ENCODE results near the gene LLGL1.

The LLGL1 gene

GRCh38 chr17:18240449-18240848 is 15.0 kb downstream of the LLGL1 start:
- H3K4me3 ChIP-seq (ENCODE audit: insufficient read depth, low read length, poor library complexity, severe bottlenecking), result no peak overlapping the region
- H3K9ac ChIP-seq (ENCODE audit: low read length), result no peak overlapping the region
- no peaks in the 10 kb centered on the region for H3K36me3 ChIP-seq (ENCODE audit: low read length)
- no peaks in the 10 kb centered on the region for H3K9me3 ChIP-seq (ENCODE audit: insufficient read depth, low read length)
- no peaks in the 10 kb centered on the region for H3F3A ChIP-seq (ENCODE audit: insufficient read depth)
- TF ChIP-seq EZH2phosphoT487 (conservative IDR thresholded peaks at IDR 0.05; ENCODE audit: low read length) (no peak), CTCF (IDR thresholded peaks at IDR 0.05; ENCODE audit: insufficient read depth, low read length, poor library complexity, severe bottlenecking) (no peak)
- H3K79me2 ChIP-seq (ENCODE audit: insufficient read depth, low read length), result no peaks in the 10 kb centered on the region
- H3K4me2 ChIP-seq (ENCODE audit: low read depth, low read length, poor library complexity, severe bottlenecking), result no peak overlapping the region
- H2AFZ ChIP-seq (ENCODE audit: low read depth, low read length, severe bottlenecking), result no peak overlapping the region
- H3K27me3 ChIP-seq (ENCODE audit: low read length), result no peaks in the 10 kb centered on the region
- no peaks in the 10 kb centered on the region for H4K20me1 ChIP-seq (ENCODE audit: low read depth, low read length)
- H3K27ac ChIP-seq (ENCODE audit: low read depth, low read length), result no peak overlapping the region
- H3K9me2 ChIP-seq (replicated peaks; ENCODE audit: insufficient read depth, low read length), result no peaks in the 10 kb centered on the region

- Histone ChIP-seq H3K27me3 (ENCODE audit: low read length) (no peaks in the 10 kb centered on the region), H3K27ac (ENCODE audit: low read depth, low read length) (no peak overlapping the region), H3K4me3 (ENCODE audit: insufficient read depth, low read length, poor library complexity, severe bottlenecking) (no peak overlapping the region), H3K4me2 (ENCODE audit: low read depth, low read length, poor library complexity, severe bottlenecking) (no peak overlapping the region), H3F3A (ENCODE audit: insufficient read depth) (no peaks in the 10 kb centered on the region), H3K79me2 (ENCODE audit: insufficient read depth, low read length) (no peaks in the 10 kb centered on the region), H3K9ac (ENCODE audit: low read length) (no peak overlapping the region), H3K9me2 (replicated peaks; ENCODE audit: insufficient read depth, low read length) (no peaks in the 10 kb centered on the region), H4K20me1 (ENCODE audit: low read depth, low read length) (no peaks in the 10 kb centered on the region), H3K36me3 (ENCODE audit: low read length) (no peaks in the 10 kb centered on the region), H3K9me3 (ENCODE audit: insufficient read depth, low read length) (no peaks in the 10 kb centered on the region), H2AFZ (ENCODE audit: low read depth, low read length, severe bottlenecking) (no peak overlapping the region)
- TF ChIP-seq CTCF (IDR thresholded peaks at IDR 0.05; ENCODE audit: insufficient read depth, low read length, poor library complexity, severe bottlenecking), result no peak
- no peak for TF ChIP-seq EZH2phosphoT487 (conservative IDR thresholded peaks at IDR 0.05; ENCODE audit: low read length)
Observed at GRCh38 chr17:18241229-18241871, 15.9 kb downstream of the LLGL1 start.

GRCh38 chr17:18245038-18245776 is 19.8 kb downstream of the LLGL1 start:
- Histone ChIP-seq H3K4me2 (ENCODE audit: low read depth, low read length, poor library complexity, severe bottlenecking) (no peak overlapping the region), H3K9me3 (ENCODE audit: insufficient read depth, low read length) (no peaks in the 10 kb centered on the region), H3K9me2 (replicated peaks; ENCODE audit: insufficient read depth, low read length) (no peaks in the 10 kb centered on the region), H3K4me3 (ENCODE audit: insufficient read depth, low read length, poor library complexity, severe bottlenecking) (no peak overlapping the region), H3F3A (ENCODE audit: insufficient read depth) (no peaks in the 10 kb centered on the region), H3K27me3 (ENCODE audit: low read length) (no peaks in the 10 kb centered on the region), H3K36me3 (ENCODE audit: low read length) (no peaks in the 10 kb centered on the region), H3K9ac (ENCODE audit: low read length) (no peak overlapping the region), H2AFZ (ENCODE audit: low read depth, low read length, severe bottlenecking) (no peak overlapping the region), H3K27ac (ENCODE audit: low read depth, low read length) (no peak overlapping the region), H4K20me1 (ENCODE audit: low read depth, low read length) (no peaks in the 10 kb centered on the region), H3K79me2 (ENCODE audit: insufficient read depth, low read length) (no peaks in the 10 kb centered on the region)
- TF ChIP-seq EZH2phosphoT487 (conservative IDR thresholded peaks at IDR 0.05; ENCODE audit: low read length) (no peak), CTCF (IDR thresholded peaks at IDR 0.05; ENCODE audit: insufficient read depth, low read length, poor library complexity, severe bottlenecking) (no peak)

Data from SU-DHL-6 (cell line).